ENCODE measurements around the gene UGT1A8.

DNA sequence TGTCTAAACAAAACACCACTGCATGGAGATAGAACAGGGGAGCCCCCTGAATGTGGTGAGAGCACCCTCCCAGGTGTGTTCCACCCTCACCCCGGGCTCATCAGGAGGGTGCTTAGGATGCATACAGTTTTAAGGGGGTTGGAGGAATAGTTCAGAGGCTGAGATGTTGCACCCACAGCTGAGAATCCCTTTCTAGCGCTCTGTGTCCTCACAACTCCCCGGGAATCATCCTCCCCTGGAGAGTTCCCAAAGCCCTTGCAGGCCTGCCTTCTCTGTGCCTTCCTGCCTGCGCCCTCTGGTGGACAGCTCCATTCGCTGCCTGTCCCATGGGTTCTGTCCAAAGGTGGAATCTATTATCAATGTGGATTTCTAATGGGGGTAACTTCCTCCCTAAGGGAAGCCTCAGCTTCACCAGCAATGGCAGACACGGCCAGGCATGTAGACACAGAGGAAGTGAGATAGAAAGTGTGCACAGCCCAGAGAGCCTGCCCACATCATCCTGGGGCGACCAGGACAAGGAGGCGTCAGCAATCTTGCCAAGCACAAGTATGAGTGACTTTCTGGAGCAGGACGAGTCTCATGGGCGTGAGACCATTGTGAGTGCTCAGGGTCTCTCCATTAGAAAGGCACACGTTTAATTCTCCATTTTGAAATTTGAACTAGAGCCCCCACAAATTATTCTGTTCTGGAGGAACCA, 94.0 kb downstream of the UGT1A8 start:
- TF ChIP-seq EZH2 (IDR thresholded peaks at IDR 0.05) (no peak), POLR2AphosphoS5 (IDR thresholded peaks at IDR 0.05; ENCODE audit: borderline replicate concordance, low read depth, low read length) (no peak)

All from SK-N-MC (cell line).